ENCODE results near the gene OSBP2. TPM values are rescaled to one million over a fixed set of nuclear protein-coding genes. Genes with fewer than 3 reads are reported as not detected.

Gene OSBP2
- total RNA-seq, 4 donors from 2014 or later: 3.3 to 7.7 (median 4.6) TPM; not detected in 1

- no peaks in the 10 kb centered on the region for H3K4me1 ChIP-seq
- no peak overlapping the region for H3K4me3 ChIP-seq
- TF ChIP-seq CTCF (IDR thresholded peaks at IDR 0.05) (no peak), POLR2A (IDR thresholded peaks at IDR 0.05) (no peak)
- H3K36me3 ChIP-seq: no peaks in the 10 kb centered on the region
- DNase-seq: no peak
- no peak overlapping the region for H3K27ac ChIP-seq
- no peaks in the 10 kb centered on the region for H3K27me3 ChIP-seq
- H3K9me3 ChIP-seq: no peaks in the 10 kb centered on the region
- intact Hi-C loops (cut with DNase I; ENCODE audit: low total_unique reads): no loop called here
These were observed 49.5 kb downstream of the OSBP2 start for GRCh38 chr22:30744224-30744623.

- DNase-seq: no peak
- no peaks in the 10 kb centered on the region for H3K4me1 ChIP-seq
- H3K27me3 ChIP-seq: no peaks in the 10 kb centered on the region
- H3K4me3 ChIP-seq: no peak overlapping the region
- TF ChIP-seq CTCF (IDR thresholded peaks at IDR 0.05): no peak
- TF ChIP-seq POLR2A (IDR thresholded peaks at IDR 0.05): no peak
- H3K36me3 ChIP-seq: no peaks in the 10 kb centered on the region
- intact Hi-C loops (cut with DNase I; ENCODE audit: low total_unique reads): no loop called here
- H3K27ac ChIP-seq: no peak overlapping the region
- no peaks in the 10 kb centered on the region for H3K9me3 ChIP-seq
These were observed 52.8 kb downstream of the OSBP2 start for GRCh38 chr22:30747493-30747892.

- Histone ChIP-seq H3K9me3 (no peaks in the 10 kb centered on the region), H3K27ac (no peak overlapping the region), H3K4me1 (no peaks in the 10 kb centered on the region), H3K36me3 (no peaks in the 10 kb centered on the region), H3K27me3 (no peaks in the 10 kb centered on the region), H3K4me3 (no peak overlapping the region)
- intact Hi-C loops (cut with DNase I; ENCODE audit: low total_unique reads): no loop called here
- no peak for TF ChIP-seq CTCF (IDR thresholded peaks at IDR 0.05)
- no peak for TF ChIP-seq POLR2A (IDR thresholded peaks at IDR 0.05)
- no peak for DNase-seq
These were observed 54.6 kb downstream of the OSBP2 start for GRCh38 chr22:30749272-30749671.

- H3K4me3 ChIP-seq: no peak overlapping the region
- intact Hi-C loops (cut with DNase I; ENCODE audit: low total_unique reads): no loop called here
- TF ChIP-seq POLR2A (IDR thresholded peaks at IDR 0.05) (no peak), CTCF (IDR thresholded peaks at IDR 0.05) (no peak)
These were observed 55.2 kb downstream of the OSBP2 start for GRCh38 chr22:30749849-30750248.

GRCh38 chr22:30751529-30751928 lies 56.9 kb downstream of the OSBP2 start:
- intact Hi-C loops (cut with DNase I; ENCODE audit: low total_unique reads): no loop called here
- Histone ChIP-seq H3K27ac (no peak overlapping the region), H3K9me3 (no peaks in the 10 kb centered on the region), H3K36me3 (no peaks in the 10 kb centered on the region), H3K4me1 (no peaks in the 10 kb centered on the region), H3K4me3 (no peak overlapping the region), H3K27me3 (no peaks in the 10 kb centered on the region)
- DNase-seq: no peak
- TF ChIP-seq POLR2A (IDR thresholded peaks at IDR 0.05) (no peak), CTCF (IDR thresholded peaks at IDR 0.05) (no peak)

More at GRCh38 chr22:30749849-30750248, 55.2 kb downstream of the OSBP2 start:
- Histone ChIP-seq H3K36me3 (no peaks in the 10 kb centered on the region), H3K27ac (no peak overlapping the region), H3K4me1 (no peaks in the 10 kb centered on the region), H3K9me3 (no peaks in the 10 kb centered on the region), H3K27me3 (no peaks in the 10 kb centered on the region)
- no peak for DNase-seq
